A549 treated with DMSO at 1 μM for 4 hours (cell line): ENCODE results near the gene GAGE12E. TPM values are rescaled to one million over a fixed set of nuclear protein-coding genes. Genes with fewer than 3 reads are reported as not detected.

Source experiments
- total RNA-seq: library from RNA; stranded (reverse); fragments of 200-300 nt; extraction: Qiagen RNA extraction; gene quantifications from 5 replicates; pipeline ENCODE4 v1.2.3, GENCODE V29; 2022; ENCODE audit warnings: low read depth

GAGE12E gene, protein sequence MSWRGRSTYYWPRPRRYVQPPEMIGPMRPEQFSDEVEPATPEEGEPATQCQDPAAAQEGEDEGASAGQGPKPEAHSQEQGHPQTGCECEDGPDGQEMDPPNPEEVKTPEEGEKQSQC
- total RNA-seq = not detected in 5 replicates

DNA sequence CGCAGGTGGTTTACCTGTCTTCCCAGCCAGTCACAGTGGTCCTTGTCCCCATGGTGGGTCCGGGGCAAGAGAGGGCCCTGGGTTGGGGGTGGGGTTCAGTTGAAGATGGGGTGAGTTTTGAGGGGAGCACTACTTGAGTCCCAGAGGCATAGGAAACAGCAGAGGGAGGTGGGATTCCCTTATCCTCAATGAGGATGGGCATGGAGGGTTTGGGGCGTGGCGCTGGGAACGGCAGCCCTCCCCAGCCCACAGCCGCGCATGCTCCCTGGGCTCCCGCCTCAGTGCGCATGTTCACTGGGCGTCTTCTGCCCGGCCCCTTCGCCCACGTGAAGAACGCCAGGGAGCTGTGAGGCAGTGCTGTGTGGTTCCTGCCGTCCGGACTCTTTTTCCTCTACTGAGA is at the start of gene GAGE12E:
GAGE12E (plus strand) TSS at position 301 of the 400 bp plus-strand sequence. CDS start 1,155 bp downstream, outside the sequence.

DNA sequence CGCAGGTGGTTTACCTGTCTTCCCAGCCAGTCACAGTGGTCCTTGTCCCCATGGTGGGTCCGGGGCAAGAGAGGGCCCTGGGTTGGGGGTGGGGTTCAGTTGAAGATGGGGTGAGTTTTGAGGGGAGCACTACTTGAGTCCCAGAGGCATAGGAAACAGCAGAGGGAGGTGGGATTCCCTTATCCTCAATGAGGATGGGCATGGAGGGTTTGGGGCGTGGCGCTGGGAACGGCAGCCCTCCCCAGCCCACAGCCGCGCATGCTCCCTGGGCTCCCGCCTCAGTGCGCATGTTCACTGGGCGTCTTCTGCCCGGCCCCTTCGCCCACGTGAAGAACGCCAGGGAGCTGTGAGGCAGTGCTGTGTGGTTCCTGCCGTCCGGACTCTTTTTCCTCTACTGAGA is 19.2 kb upstream of the GAGE12E start, which contains the start of gene GAGE12C:
GAGE12C (plus strand) TSS at position 301 of the 400 bp plus-strand sequence. CDS start 1,155 bp downstream, outside the sequence.

DNA sequence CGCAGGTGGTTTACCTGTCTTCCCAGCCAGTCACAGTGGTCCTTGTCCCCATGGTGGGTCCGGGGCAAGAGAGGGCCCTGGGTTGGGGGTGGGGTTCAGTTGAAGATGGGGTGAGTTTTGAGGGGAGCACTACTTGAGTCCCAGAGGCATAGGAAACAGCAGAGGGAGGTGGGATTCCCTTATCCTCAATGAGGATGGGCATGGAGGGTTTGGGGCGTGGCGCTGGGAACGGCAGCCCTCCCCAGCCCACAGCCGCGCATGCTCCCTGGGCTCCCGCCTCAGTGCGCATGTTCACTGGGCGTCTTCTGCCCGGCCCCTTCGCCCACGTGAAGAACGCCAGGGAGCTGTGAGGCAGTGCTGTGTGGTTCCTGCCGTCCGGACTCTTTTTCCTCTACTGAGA is 9.7 kb upstream of the GAGE12E start, which contains the start of gene GAGE12D:
GAGE12D (plus strand) TSS at position 301 of the 400 bp plus-strand sequence. CDS start 1,155 bp downstream, outside the sequence.

DNA sequence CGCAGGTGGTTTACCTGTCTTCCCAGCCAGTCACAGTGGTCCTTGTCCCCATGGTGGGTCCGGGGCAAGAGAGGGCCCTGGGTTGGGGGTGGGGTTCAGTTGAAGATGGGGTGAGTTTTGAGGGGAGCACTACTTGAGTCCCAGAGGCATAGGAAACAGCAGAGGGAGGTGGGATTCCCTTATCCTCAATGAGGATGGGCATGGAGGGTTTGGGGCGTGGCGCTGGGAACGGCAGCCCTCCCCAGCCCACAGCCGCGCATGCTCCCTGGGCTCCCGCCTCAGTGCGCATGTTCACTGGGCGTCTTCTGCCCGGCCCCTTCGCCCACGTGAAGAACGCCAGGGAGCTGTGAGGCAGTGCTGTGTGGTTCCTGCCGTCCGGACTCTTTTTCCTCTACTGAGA is 9.5 kb downstream of the GAGE12E start, which contains the start of gene GAGE12F:
GAGE12F (plus strand) TSS at position 301 of the 400 bp plus-strand sequence. CDS start 1,155 bp downstream, outside the sequence.

DNA sequence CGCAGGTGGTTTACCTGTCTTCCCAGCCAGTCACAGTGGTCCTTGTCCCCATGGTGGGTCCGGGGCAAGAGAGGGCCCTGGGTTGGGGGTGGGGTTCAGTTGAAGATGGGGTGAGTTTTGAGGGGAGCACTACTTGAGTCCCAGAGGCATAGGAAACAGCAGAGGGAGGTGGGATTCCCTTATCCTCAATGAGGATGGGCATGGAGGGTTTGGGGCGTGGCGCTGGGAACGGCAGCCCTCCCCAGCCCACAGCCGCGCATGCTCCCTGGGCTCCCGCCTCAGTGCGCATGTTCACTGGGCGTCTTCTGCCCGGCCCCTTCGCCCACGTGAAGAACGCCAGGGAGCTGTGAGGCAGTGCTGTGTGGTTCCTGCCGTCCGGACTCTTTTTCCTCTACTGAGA is 19.0 kb downstream of the GAGE12E start, which contains the start of gene GAGE12G:
GAGE12G (plus strand) TSS at position 301 of the 400 bp plus-strand sequence. CDS start 1,155 bp downstream, outside the sequence.

DNA sequence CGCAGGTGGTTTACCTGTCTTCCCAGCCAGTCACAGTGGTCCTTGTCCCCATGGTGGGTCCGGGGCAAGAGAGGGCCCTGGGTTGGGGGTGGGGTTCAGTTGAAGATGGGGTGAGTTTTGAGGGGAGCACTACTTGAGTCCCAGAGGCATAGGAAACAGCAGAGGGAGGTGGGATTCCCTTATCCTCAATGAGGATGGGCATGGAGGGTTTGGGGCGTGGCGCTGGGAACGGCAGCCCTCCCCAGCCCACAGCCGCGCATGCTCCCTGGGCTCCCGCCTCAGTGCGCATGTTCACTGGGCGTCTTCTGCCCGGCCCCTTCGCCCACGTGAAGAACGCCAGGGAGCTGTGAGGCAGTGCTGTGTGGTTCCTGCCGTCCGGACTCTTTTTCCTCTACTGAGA is 28.6 kb downstream of the GAGE12E start, which contains the start of gene GAGE12H:
GAGE12H (plus strand) TSS at position 301 of the 400 bp plus-strand sequence. CDS start 1,155 bp downstream, outside the sequence.

DNA sequence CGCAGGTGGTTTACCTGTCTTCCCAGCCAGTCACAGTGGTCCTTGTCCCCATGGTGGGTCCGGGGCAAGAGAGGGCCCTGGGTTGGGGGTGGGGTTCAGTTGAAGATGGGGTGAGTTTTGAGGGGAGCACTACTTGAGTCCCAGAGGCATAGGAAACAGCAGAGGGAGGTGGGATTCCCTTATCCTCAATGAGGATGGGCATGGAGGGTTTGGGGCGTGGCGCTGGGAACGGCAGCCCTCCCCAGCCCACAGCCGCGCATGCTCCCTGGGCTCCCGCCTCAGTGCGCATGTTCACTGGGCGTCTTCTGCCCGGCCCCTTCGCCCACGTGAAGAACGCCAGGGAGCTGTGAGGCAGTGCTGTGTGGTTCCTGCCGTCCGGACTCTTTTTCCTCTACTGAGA is 38.1 kb downstream of the GAGE12E start, which contains the start of gene GAGE2A:
GAGE2A (plus strand) TSS at position 301 of the 400 bp plus-strand sequence. CDS start 1,155 bp downstream, outside the sequence.

DNA sequence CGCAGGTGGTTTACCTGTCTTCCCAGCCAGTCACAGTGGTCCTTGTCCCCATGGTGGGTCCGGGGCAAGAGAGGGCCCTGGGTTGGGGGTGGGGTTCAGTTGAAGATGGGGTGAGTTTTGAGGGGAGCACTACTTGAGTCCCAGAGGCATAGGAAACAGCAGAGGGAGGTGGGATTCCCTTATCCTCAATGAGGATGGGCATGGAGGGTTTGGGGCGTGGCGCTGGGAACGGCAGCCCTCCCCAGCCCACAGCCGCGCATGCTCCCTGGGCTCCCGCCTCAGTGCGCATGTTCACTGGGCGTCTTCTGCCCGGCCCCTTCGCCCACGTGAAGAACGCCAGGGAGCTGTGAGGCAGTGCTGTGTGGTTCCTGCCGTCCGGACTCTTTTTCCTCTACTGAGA is 47.6 kb downstream of the GAGE12E start, which contains the start of gene GAGE1:
GAGE1 (plus strand) TSS at position 301 of the 400 bp plus-strand sequence. CDS start 1,155 bp downstream, outside the sequence.

Other genes starting within 250 kb of the GAGE12E start
- gene GAGE10, start 247.6 kb upstream of the GAGE12E start, total RNA-seq = not detected in 5 replicates
- not detected in 5 replicates for gene GAGE12J, start 229.3 kb upstream of the GAGE12E start, total RNA-seq
- not detected in 5 replicates for gene GAGE13, start 219.7 kb upstream of the GAGE12E start, total RNA-seq
- not detected in 5 replicates for gene GAGE12C, start 19.1 kb upstream of the GAGE12E start, total RNA-seq
- gene GAGE12D, start 9.6 kb upstream of the GAGE12E start, total RNA-seq = not detected in 5 replicates
- not detected in 5 replicates for gene GAGE12F, start 9.6 kb downstream of the GAGE12E start, total RNA-seq
- not detected in 5 replicates for gene GAGE12G, start 19.1 kb downstream of the GAGE12E start, total RNA-seq
- gene GAGE12H, start 28.7 kb downstream of the GAGE12E start, total RNA-seq = not detected in 5 replicates
- not detected in 5 replicates for gene GAGE2A, start 38.2 kb downstream of the GAGE12E start, total RNA-seq
- gene GAGE1, start 47.7 kb downstream of the GAGE12E start, total RNA-seq = not detected in 5 replicates
- 0.28 to 0.43 TPM in 2 of 5 replicates, not detected in the others for gene PAGE1, start 144.7 kb downstream of the GAGE12E start, total RNA-seq